HG03571 (cell line): Measurements from ENCODE around the gene SIK2.
"Not testable (repeated sequence)": the region's sequence is repeated elsewhere in the genome, so short reads cannot be mapped to it uniquely, and the experiment has no call there.

ENCODE experiments used
- ATAC-seq: cut with Tn5 transposase; IDR thresholded peaks from one replicate; pipeline ENCODE4 v1.9.1; 2021; ENCODE audit not compliant: unreplicated experiment

Gene SIK2

DNA sequence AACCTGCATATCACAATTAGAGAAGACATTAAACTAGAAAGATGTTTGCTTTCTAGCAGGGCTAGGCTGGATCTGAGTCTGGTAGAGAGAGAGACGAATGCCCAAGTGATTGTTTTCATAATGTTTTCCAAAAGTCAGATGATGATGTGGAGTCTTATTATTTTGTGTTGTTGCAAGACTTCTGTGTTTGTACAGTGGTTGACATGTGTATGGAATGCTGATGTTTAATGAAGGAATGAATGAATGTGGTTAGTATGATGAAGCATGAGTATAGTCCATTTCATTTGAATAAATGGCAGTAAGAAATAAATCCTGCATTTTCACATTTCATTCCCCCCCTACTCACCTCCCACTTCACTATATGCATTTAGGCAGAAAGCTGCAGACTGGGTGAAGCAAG lies 94.3 kb downstream of the SIK2 start:
- no peak for ATAC-seq

DNA sequence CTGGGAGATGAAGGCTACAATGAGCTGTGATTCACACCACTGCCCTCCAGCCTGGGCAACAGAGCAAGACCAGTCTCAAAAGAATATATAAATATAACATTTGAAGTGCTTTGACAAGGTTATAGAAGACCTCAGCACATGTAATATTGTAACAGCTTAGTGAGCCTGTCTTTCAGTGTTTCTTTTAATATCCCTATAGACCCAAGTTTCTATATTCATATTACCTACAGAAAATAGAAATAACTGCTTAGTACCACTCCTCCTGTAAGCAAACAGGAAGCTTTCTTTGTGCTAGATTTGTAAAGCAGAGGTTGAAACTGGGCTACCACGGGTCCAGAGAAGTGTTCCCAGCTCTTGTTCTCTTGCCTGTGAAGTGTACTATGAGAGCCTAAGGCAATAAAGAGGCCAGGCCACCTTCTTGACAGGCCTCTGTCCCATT lies 95.7 kb downstream of the SIK2 start:
- ATAC-seq = peak; percentile 75

DNA sequence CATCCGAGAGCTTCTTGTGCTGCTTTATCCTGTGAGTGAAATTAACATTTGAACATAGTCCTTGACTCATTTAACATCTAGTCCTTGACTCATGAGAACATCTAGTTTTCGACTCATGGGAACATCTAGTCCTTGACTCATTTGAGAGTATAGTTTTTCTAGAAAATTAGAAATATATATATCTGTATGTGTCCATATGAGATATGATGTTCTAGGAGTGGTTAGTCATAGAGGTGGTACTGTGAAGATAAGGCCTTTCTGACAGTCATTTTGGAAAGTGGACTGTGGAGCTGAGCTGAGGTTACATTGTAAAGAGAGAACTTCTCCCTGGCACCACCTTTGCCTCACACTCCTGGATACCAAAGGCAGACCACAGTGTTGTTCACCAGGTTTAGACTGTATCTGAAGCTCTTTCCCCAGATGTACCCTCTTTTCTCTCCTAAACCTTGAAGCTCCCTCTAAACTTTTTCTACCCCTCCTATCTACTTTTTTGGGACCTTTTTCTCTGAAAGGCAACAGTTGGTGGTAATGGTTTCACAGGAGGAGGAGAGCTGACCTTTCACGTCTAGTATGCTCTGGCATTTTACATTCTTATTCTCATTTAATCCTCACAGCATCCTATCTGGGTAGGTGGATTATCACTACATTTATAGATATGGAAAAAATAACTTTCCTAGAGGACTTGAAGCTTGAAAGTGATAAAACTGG lies 96.8 kb downstream of the SIK2 start:
- ATAC-seq = no peak

DNA sequence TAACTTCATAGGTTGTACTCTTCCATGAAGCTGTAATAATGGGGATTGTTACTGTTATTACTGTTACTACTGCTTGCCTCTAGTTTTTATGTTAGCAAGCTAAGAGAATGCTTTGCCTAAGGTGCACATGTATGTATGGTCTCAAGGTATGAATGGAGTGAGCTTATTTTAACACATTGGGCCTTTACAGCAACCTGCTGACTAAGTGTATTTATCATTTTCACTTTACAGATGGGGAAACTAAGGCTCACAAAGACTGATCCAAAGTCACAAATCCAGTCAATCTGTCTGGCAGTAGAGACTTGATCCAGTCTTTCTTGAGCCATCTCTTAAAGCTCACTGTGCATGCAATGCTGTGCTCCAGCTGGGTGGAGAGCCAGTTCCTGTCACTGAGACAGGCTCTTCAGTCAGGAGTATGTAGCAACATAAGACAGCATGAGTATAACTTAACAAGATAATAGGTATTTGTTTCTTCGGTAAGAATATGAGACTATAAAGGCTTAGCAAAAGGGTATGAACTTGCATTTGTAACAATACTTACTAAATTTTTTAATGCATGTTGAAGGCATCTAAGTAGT lies 97.4 kb downstream of the SIK2 start:
- no peak for ATAC-seq

DNA sequence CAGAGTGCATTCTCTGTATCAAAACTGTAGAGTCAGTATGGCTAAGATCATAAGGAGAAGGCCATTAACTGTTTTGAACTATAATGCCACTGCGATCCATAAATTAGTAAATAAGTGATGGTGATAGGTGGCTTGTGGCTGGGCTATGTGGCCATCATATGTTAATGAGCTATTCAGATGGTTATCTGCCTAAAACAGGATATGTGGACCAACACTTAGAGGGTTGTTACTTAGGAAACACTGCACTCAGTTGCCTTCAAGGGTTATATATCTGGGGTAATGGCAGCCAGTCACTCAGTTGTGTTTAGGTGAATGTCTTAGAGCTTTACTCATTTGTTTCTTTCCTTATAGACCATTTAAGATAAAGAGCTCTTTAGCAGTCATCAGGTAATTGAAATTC lies 97.9 kb downstream of the SIK2 start:
- ATAC-seq = no peak

DNA sequence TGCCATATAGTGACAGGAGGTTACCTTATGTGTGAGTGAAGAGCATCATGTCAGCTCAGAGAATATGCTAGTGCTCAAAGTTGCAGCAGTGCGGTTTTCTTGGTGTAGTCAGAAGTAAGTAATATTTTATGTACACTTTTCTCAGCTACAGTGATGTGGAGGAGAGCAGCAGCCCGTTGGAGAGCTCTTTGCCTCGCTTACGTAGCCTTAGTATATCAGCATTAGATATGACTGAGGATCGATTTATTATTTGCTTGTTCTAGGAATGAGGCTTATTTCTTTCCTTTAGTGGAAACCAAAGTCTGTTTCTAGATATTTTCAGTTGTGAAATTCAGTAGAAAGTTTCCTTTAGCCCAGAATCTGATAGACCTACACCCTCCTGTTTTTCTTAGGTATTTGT lies 100.4 kb downstream of the SIK2 start:
- no peak for ATAC-seq

DNA sequence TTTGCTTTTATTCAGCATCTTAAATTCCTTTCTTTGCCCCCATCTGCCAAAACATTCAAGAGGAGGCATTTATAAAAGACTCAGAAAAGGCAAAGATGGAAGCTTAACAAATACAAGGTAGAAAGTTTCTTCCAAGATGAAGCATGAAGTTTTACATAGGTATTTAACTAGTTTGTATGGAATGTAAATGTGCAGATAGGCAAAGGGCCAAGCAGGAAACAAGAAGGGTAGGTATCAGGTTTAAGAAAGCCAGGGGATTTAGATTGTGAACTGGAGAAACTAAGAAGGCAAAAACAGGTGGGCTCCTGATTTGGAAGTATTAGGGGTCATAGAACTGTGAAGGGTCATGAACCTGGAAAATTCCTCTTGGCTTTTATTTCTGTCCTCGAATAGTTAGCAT lies 101.3 kb downstream of the SIK2 start:
- ATAC-seq = no peak

DNA sequence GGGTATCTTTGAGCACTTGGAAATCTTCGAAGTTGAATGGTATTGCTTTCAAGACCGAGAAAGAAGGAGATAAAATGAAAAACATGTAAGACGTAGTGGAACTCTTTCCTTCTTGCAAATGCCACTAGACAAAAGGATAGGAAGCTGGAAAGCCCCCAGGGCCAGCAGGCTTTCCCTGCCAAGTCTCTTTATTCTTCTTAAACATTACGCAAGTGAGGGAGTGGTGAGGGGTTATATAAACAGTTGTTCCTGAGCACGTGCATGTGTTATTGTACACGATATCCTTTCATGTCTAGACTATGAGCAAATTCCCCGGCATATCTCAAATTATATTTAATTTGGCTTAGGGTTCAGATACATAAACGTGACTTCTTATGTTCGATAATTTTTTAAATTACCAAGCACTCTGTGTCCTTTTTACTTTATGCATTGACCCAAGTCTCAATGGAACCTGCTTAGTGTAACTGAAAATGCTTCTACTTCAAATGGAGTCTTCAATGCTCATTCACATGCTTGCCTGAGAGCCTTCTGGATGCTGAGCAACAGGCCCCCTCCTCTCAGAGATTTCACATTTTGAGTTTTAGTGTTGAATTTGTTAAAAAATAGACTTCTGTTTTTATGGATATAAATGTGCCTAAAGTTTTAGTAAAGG lies 104.9 kb downstream of the SIK2 start:
- ATAC-seq = no peak

DNA sequence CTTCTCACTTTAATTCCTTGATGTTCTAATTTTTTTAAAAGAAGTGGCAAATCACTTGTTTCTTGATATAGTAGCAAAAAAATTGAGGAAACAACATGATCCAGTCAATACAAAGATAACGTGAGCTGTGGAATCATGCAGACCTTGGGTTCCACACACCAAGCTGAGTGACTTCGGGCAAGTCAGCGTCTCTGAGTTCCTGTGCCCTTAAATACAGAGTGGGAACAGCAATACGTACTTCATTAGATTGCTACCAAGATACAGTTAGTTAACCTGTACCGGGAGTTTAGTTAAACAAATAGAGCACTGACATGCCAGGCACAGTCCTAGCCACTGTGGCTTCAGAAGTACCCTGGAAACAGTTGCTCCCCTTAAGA lies 105.4 kb downstream of the SIK2 start:
- ATAC-seq = no peak

DNA sequence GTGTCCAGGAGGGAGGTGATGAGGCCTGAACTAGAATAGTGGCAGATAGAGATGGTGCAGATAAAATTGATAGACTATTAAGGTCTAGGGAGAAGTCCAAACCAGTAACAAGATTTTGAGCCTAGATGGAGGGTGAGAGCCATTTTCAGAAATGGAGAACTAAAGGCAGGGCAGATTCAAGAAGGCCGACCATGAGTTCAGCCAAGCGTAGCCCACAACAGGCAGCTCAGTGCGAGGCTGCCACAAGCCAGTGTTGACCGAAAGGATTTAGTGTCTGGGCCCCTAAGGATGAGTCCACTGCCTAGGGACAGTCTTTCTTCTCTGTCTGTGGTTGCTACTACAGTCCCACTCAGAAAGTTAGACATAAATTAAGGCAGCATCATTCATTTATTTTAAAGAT lies 112.3 kb downstream of the SIK2 start:
- ATAC-seq = no peak

DNA sequence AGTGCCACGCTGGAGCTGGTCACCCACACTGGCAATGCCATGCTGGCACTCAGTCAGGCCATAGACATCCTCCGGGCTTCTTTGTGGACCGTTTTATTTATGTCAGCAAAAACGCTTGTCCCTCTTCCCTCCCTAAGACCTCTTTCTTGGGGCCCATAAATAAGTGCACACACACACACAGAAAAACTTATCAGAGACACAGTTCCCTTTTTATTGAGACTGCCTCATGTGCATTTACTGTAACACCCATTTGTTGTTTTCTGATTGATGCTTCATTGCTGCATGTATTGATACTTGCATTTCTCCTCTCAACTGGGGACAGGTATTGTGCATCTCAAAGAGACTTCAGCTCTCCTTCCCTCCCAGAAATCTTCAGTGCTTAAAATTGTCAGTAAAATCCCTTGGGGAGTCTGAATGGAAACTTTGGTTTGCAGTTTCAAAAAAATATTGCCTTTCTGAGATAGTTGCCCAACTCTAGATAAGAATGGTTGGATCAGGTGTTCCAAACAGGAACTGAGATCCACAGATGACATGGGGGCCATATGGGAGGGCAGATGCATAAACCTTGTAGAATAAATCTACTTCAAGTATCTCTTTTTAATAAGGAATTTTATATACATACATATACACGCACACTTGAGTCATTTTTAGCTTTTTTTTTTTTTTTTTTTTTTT lies 113.0 kb downstream of the SIK2 start:
- no peak for ATAC-seq

DNA sequence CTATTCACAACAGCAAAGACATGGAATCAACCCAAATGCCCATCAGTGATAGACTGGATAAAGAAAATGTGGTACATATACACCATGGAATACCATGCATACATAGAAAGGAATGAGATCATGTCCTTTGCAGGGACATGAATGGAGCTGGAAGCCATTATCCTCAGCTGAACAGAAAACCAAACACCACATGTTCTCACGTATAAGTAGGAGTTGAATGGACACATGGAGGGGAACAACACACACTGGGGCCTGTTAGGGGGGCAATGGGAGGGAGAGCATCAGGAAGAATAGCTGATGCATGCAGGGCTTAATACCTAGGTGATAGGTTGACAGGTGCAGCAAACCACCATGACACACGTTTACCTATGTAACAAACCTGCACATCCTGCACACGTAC lies 115.4 kb downstream of the SIK2 start:
- ATAC-seq = not testable (repeated sequence)

DNA sequence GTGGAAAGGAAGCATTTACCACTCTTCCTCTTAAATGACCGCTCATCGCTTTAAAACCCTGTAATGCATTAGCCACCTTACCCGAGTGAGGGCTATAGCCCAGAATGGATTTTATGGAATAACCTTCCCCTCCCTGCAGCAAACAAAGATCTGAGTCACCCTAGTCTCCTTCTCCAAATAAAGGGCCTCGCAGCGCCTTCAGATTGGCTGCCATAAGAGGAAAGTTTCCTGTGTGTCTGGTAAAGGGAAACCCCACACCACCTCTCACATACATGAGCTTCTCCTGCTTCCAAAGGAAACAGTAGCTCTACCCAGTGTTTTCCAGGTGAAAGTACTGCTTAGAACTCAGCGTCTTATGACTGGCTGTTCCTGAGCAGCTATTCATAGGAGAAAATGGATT lies 116.2 kb downstream of the SIK2 start:
- no peak for ATAC-seq

DNA sequence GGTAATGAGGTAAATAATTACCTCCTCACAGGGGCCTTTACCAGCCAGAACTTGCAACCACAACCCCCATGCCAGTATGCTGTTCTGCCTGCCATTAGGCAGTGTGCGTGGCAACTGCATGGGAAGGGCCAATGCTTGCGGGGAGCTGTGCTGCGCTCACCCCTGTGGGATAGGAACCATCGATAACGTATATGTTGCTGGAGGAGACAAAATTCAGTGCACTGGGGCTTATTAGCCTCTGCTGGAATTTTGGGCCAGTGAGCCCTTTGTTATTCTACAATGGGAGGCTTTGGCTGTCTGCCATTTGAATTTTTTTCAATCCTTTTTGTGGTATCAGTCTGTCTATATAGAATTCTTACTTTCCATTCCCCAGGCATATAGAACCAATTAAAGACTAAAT lies 116.6 kb downstream of the SIK2 start:
- ATAC-seq = no peak

DNA sequence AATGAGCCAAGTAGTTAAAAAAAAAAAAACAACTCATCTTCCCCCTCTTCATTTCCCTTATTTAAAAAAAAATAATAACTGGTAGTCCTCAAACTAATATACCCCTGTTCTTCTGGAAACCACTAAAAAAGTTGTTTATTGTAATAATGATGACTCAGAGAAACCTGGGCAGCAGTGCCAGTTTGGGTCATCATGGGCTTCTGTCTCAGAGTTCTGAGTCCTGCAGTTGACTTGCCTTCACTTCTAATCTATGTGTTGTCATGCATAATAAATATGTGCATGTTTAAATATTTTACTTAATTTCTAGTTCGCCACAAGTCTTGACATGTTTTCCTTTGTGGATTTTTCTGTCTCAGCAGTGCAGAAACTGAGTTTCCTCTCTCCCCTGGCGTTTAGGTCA lies 117.1 kb downstream of the SIK2 start:
- no peak for ATAC-seq

DNA sequence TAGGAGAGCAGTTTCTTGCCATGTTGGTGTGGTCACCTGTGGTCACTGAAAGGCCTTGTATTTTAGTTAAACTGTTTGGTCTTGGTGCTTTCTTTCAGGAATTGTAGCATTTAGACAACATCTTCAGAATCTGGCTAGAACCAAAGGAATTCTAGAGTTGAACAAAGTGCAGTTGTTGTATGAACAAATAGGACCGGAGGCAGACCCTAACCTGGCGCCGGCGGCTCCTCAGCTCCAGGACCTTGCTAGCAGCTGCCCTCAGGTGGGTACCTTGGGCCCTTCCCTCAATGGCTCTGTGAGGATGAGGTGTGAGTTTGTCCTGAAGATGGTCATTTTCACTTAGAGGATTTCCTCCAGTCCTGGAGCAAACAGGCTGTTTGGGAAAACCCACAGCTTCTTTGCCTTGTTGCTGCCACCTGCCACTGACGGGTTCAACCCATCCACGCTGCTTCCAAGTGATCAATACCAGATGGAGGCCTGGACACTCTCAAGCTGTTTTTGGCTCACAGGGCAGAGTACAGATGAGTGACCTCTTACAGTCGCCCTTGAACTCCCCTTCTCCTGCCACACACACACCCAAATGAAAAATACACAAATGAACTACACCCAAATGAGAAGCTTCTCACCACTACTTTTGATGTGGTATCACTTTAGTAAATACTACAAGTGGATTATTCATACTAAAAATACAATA lies 118.7 kb downstream of the SIK2 start:
- no peak for ATAC-seq

DNA sequence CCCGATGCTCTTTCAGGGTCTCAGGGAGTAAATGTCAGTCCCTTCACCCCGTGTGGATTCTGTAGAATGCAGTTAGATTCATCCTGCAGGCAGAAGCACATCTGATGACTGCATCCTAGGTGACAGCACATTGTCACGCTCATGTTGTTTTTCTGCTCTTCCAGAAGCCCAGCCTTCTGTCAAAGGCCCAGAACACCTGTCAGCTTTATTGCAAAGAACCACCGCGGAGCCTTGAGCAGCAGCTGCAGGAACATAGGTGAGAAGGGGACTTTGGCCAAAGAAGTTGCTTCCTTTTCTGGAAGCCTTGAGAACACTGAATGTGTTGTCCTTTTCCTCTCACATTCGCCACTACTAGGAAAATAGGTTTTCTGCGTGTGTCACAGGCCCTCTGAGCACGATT lies 120.3 kb downstream of the SIK2 start:
- ATAC-seq = no peak

DNA sequence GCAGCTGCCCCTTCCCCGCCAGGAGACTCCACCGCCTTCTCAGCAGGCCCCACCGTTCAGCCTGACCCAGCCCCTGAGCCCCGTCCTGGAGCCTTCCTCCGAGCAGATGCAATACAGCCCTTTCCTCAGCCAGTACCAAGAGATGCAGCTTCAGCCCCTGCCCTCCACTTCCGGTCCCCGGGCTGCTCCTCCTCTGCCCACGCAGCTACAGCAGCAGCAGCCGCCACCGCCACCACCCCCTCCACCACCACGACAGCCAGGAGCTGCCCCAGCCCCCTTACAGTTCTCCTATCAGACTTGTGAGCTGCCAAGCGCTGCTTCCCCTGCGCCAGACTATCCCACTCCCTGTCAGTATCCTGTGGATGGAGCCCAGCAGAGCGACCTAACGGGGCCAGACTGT lies 121.3 kb downstream of the SIK2 start:
- no peak for ATAC-seq

DNA sequence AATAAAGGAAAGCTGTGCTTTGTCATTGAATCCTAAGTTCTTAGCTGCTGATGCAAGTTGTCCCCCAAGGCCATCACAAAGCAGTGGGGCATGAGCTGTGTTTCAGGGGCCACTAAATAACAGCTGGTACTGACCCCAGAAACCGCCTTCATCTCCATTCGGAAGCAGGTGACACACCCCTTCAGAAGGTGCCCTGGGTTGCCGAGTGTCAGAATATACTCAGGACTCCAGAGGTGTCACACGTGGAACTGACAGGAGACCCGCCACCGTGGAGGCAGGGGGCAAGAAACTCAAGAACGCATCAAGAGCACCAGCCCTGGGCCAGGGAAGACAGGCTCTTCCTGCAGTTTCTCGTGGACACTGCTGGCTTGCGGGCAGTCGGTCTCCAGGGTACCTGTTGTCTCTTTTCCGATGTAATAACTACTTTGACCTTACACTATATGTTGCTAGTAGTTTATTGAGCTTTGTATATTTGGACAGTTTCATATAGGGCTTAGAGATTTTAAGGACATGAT lies 122.4 kb downstream of the SIK2 start:
- no peak for ATAC-seq

DNA sequence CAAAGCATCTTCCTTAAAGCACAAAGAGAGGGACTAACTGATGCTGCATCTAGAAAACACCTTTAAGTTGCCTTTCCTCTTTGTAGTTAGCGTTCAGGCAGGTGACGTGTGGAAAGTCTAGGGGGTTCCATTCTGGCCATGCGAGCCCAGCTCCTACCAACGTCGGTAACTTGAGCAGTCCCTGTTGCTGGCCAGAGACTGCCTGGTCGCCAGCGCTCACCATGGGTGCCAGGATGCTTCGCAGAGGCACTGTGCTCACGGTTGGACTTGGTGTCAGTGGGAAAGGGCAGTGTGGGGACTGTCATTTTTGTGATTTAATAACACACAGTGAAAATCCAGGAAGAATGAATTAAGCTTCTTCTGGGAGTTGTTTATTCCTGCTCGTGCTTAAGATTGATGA lies 123.4 kb downstream of the SIK2 start:
- ATAC-seq = no peak

DNA sequence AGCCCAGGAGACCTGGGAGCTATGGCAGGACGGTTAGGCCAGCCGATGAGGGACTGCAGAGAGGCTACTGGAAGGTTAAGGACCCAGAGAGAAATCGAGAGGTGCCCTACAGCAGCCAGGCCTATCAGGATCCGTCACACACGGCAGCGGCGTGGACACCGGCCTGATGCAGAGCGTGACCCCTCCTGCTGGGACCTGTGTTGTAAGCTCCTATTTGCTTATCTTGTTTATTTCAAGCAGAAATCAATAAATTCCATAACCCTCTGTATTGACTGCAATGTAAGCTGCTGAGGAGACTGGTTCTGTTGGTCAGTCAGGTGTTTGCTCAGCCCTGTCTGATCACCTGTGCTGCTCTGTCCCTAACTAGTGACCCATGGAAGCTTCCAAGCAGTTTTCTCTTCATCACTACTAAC lies 124.1 kb downstream of the SIK2 start:
- ATAC-seq = no peak
